ENCODE results near the gene BPIFB2.

GRCh38 chr20:32983459-32984112 is 23.9 kb upstream of the BPIFB2 start:
- TF ChIP-seq POLR2A (IDR thresholded peaks at IDR 0.05) (no peak), CTCF (IDR thresholded peaks at IDR 0.05) (no peak), POLR2AphosphoS5 (IDR thresholded peaks at IDR 0.05) (no peak)
